GM10266 (cell line): ENCODE results near the gene OR4D5.

Experiments used
- DNase-seq: peaks from one replicate; pipeline ENCODE4 v3.0.0; 2012; ENCODE audit errors: extremely low spot score
- TF ChIP-seq, protein P1 (sequence below): IDR thresholded peaks from 2 replicates; pipeline ENCODE4 v1.5.1; 2012; ENCODE audit warnings: mild to moderate bottlenecking, low read depth; ENCODE audit not compliant: control insufficient read depth, insufficient read depth; ENCODE audit errors: missing control alignments

The OR4D5 gene

DNA sequence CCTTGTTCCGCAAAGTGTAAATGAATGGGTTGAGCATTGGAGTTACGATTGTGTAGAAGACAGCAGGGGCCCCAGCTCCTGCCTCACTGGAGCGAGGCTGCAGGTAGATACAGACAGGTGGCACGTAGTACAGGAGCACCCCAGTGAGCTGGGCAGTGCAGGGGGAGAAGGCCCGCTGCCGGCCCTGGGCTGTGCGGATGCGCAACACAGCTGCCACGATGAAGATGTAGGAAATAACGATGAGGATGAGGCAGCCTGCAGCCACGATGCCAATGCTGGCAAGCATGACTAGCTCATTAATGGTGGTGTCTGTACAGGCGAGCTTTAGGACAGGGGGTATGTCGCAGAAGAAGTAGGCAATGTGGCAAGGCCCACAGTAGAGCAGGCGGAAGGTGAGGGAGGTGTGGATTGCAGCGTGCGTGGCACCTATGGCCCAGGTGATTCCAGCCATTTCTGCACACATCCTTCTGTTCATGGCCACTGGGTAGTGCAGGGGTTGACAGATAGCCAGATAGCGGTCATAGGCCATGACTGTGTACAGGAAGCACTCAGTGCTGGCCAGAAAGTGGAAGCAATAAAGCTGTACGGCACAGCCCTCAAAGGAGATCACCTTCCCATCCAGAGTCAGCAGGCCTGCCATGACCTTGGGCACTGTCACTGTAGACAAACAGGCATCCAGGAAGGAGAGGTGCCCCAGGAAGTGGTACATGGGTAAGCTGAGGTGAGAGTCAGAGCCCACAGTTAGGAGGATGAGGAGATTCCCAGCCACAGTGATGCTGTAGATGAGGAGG lies 37.5 kb downstream of the OR4D5 start:
- DNase-seq: no peak
- TF ChIP-seq, protein P1, sequence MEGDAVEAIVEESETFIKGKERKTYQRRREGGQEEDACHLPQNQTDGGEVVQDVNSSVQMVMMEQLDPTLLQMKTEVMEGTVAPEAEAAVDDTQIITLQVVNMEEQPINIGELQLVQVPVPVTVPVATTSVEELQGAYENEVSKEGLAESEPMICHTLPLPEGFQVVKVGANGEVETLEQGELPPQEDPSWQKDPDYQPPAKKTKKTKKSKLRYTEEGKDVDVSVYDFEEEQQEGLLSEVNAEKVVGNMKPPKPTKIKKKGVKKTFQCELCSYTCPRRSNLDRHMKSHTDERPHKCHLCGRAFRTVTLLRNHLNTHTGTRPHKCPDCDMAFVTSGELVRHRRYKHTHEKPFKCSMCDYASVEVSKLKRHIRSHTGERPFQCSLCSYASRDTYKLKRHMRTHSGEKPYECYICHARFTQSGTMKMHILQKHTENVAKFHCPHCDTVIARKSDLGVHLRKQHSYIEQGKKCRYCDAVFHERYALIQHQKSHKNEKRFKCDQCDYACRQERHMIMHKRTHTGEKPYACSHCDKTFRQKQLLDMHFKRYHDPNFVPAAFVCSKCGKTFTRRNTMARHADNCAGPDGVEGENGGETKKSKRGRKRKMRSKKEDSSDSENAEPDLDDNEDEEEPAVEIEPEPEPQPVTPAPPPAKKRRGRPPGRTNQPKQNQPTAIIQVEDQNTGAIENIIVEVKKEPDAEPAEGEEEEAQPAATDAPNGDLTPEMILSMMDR: no peak

DNA sequence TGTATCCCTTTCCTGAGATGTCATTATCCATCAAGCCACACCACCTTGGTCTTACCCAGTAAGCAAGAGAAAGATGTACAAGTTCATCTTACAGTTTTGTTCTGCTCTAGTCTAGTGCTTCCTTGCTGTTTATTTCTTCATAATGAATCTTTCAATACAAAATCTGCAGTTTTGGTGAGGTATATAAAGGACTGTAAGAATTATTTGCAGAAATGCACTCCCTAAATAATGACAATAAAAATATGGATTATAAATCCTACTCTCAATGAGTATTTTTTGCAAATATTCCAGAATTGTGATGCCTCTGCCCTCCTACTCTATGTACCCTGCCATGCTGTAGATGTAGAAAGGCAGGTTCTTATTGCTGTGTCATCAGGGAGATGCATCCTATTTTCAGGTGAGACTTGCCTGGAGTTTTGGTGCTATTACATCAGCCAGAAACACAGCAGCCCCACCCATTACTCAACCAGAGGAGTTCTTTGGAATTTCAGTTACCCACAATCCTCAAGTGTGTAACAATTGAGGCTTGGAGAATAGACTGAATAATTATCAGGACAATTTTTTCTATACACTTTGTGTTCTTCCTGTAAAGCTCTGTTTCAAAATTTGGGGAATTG lies 38.4 kb downstream of the OR4D5 start, which contains the start of gene OR10S1:
OR10S1 (minus strand) TSS at position 51 of the 617 bp plus-strand sequence. CDS start 117 bp downstream, outside the sequence.
- TF ChIP-seq, protein P1: no peak
- DNase-seq: no peak

DNA sequence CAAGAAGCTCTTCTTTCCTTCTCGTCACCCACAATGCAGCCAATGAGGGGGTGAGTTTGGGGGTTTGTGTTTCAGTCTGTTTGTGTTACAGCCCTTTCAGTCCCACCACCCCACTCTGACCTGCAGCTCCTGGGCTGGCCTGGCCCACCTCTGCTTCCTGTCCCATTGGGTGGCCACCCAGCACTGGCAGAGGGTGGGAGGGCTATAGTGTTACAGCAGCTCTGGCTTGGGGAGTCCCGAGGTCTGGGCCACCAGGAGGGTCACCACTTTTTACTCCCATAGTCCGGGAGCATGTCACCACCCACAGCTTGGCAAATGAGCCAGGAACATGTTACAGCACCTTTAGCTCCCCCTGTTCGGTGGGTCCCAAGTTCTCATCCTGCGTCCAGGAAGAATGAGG lies 39.9 kb downstream of the OR4D5 start:
- TF ChIP-seq, protein P1: no peak
- DNase-seq: no peak
